GM23338 (cell line): Measurements from ENCODE around the gene NAA16. TPM values are rescaled to one million over a fixed set of nuclear protein-coding genes. Genes with fewer than 3 reads are reported as not detected.

Experiments used
- ATAC-seq: fragments of 200-7000 bp; cut with Tn5 transposase; 3 replicates; pipeline ENCODE4 v1.9.1; 2020
- DNase-seq: peaks from one replicate; pipeline ENCODE4 v3.0.0-alpha.2; 2015; ENCODE audit warnings: low spot score
- H2AFZ ChIP-seq: fragments of 200-600 bp; sonication (generic); 2 replicates; pipeline ENCODE4 v1.8.0; 2016; ENCODE audit warnings: antibody characterized with exemption, mild to moderate bottlenecking, moderate library complexity
- H3F3A ChIP-seq: fragments of 200-600 bp; sonication (generic); replicated peaks from 2 replicates; pipeline ENCODE4 v1.8.0; 2017; ENCODE audit warnings: antibody characterized with exemption, mixed run types, low read depth
- H3K27ac ChIP-seq: fragments of 200-600 bp; sonication (generic); 2 replicates; pipeline ENCODE4 v1.6.1; 2016; ENCODE audit warnings: low read depth
- H3K27me3 ChIP-seq: fragments of 200-600 bp; sonication (generic); 2 replicates; pipeline ENCODE4 v1.8.0; 2016; ENCODE audit warnings: mild to moderate bottlenecking, mixed run types, moderate library complexity; ENCODE audit not compliant: insufficient read depth
- H3K36me3 ChIP-seq: fragments of 200-600 bp; sonication (generic); 2 replicates; pipeline ENCODE4 v1.8.0; 2016; ENCODE audit warnings: mild to moderate bottlenecking; ENCODE audit not compliant: insufficient read depth
- H3K4me1 ChIP-seq: fragments of 200-600 bp; sonication (generic); 2 replicates; pipeline ENCODE4 v1.8.0; 2016; ENCODE audit warnings: mild to moderate bottlenecking, moderate library complexity; ENCODE audit not compliant: insufficient read depth
- H3K4me2 ChIP-seq: fragments of 200-600 bp; sonication (generic); 2 replicates; pipeline ENCODE4 v1.7.1; 2017; ENCODE audit warnings: mixed run types
- H3K4me3 ChIP-seq: fragments of 200-600 bp; sonication (generic); 2 replicates; pipeline ENCODE4 v1.6.1; 2016; ENCODE audit warnings: mixed run types
- H3K79me2 ChIP-seq: fragments of 200-600 bp; sonication (generic); replicated peaks from 2 replicates; pipeline ENCODE4 v1.8.0; 2017; ENCODE audit warnings: mild to moderate bottlenecking; ENCODE audit not compliant: insufficient read depth
- H3K9me2 ChIP-seq: fragments of 200-600 bp; sonication (generic); 2 replicates; pipeline ENCODE4 v1.8.0; 2017; ENCODE audit not compliant: insufficient read depth
- H4K20me1 ChIP-seq: fragments of 200-600 bp; sonication (generic); replicated peaks from 2 replicates; pipeline ENCODE4 v1.8.0; 2017; ENCODE audit warnings: mild to moderate bottlenecking; ENCODE audit not compliant: insufficient read depth
- H3K27ac Mint-ChIP-seq: 2 replicates; pipeline ENCODE4 v1.8.0; 2020; ENCODE audit warnings: inconsistent platforms, mild to moderate bottlenecking, moderate library complexity, mixed read lengths
- H3K27me3 Mint-ChIP-seq: 3 replicates; pipeline ENCODE4 v1.8.0; 2022; ENCODE audit warnings: low read depth, mild to moderate bottlenecking, moderate library complexity, mixed read lengths, inconsistent platforms; ENCODE audit not compliant: insufficient read depth, poor library complexity
- H3K36me3 Mint-ChIP-seq: 3 replicates; pipeline ENCODE4 v1.8.0; 2021; ENCODE audit warnings: low read depth, mild to moderate bottlenecking, inconsistent platforms, moderate library complexity, mixed read lengths
- H3K4me1 Mint-ChIP-seq: 3 replicates; pipeline ENCODE4 v1.8.0; 2020; ENCODE audit warnings: mild to moderate bottlenecking, inconsistent platforms, mixed read lengths
- H3K4me3 Mint-ChIP-seq: 3 replicates; pipeline ENCODE4 v1.8.0; 2021; ENCODE audit warnings: moderate library complexity, mild to moderate bottlenecking, inconsistent platforms, mixed read lengths
- H3K9me3 Mint-ChIP-seq: 3 replicates; pipeline ENCODE4 v1.8.0; 2020; ENCODE audit warnings: moderate library complexity, mild to moderate bottlenecking, inconsistent platforms, mixed read lengths
- CREB1 ChIP-seq: fragments of 250-450 bp; sonication (Bioruptor Pico); IDR thresholded peaks from 2 replicates; pipeline ENCODE4 v1.5.0; 2020; ENCODE audit warnings: low read depth, mild to moderate bottlenecking, moderate library complexity
- JUNB ChIP-seq: IDR thresholded peaks from one replicate; pipeline ENCODE4 v1.6.1; 2016; ENCODE audit warnings: antibody characterized with exemption; ENCODE audit not compliant: unreplicated experiment
- POLR2AphosphoS5 ChIP-seq: IDR thresholded peaks from 2 replicates; pipeline ENCODE4 v1.6.1; 2016; ENCODE audit warnings: antibody characterized with exemption, low read depth
- STAT1 ChIP-seq: IDR thresholded peaks from one replicate; pipeline ENCODE4 v1.6.1; 2016; ENCODE audit warnings: antibody characterized with exemption; ENCODE audit not compliant: unreplicated experiment
- ZNF114 ChIP-seq: fragments of 250-450 bp; sonication (Bioruptor Pico); IDR thresholded peaks from 2 replicates; pipeline ENCODE4 v1.5.0; 2020; ENCODE audit warnings: mild to moderate bottlenecking, moderate library complexity
- polyA plus RNA-seq: library from polyadenylated mRNA; unstranded; fragments of >200 nt; fragmentation: Nextera tagmentation; extraction: Ambion mirVana; gene quantifications from 2 replicates; pipeline ENCODE4 v1.2.1, GENCODE V29; 2016
- total RNA-seq: library from RNA; depleted of rRNA; stranded (reverse); fragments of >200 nt; shearing (Covaris generic); gene quantifications from 2 replicates; pipeline ENCODE4 v1.2.3, GENCODE V29; 2014
- TF ChIP-seq, protein P1 (sequence below), 2 experiments: fragments of 200-600 bp in 1 of 2; sonication (generic) in 1 of 2; conservative IDR thresholded peaks; 2 replicates each; pipeline versions ENCODE4 v1.5.1 to v1.6.1; 2016 to 2017; ENCODE audit warnings: antibody characterized with exemption in 2 of 2, low read depth in 2 of 2, mild to moderate bottlenecking in 2 of 2, moderate library complexity in 1 of 2
- TF ChIP-seq, protein P2 (sequence below): IDR thresholded peaks from 2 replicates; pipeline ENCODE4 v1.6.1; 2016; ENCODE audit warnings: antibody characterized with exemption

Gene NAA16
- total and polyA plus RNA-seq, 2 experiments from 2014 or later = 42.3 to 51.7 TPM

DNA sequence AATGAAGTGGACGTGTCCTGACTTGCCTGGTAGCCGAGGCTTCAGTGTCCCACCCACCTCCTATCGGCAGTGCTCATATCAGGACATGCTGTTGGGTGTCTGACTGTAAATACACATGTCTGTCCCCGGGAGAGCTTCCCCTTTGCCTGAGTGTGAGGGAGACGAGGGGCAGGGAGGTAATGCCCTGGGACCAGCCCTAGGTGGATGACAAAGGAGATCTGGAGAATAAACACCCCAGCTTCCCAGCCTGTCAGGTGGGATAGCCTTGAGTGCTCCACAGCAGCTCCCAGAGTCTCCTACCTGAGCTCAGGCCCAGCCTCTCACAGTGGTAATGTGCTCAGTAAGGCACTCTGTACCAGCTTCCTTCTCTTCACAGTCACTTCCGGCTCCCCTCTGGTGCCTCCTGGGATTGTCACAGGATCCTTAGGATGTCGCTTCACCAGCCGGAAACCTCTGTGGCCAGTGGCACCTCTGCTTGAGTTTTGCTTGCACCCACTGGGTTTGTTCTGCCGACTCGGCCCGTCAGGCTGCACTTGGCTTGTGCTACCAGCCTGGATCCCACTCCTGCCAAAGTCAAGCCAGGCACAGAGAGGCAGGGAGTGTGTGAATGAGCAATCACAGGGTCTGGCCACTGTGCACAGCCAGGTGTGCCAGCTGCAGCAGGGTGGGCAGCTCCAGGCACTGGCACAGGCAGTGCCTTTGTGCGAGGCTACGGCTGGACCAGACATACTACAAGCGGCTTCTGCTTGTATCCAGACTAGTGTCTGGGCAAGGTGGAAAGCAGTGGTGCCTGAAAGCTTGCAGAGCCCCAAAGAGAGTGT, 91.8 kb downstream of the NAA16 start (continued):
- TF ChIP-seq, protein P1, sequence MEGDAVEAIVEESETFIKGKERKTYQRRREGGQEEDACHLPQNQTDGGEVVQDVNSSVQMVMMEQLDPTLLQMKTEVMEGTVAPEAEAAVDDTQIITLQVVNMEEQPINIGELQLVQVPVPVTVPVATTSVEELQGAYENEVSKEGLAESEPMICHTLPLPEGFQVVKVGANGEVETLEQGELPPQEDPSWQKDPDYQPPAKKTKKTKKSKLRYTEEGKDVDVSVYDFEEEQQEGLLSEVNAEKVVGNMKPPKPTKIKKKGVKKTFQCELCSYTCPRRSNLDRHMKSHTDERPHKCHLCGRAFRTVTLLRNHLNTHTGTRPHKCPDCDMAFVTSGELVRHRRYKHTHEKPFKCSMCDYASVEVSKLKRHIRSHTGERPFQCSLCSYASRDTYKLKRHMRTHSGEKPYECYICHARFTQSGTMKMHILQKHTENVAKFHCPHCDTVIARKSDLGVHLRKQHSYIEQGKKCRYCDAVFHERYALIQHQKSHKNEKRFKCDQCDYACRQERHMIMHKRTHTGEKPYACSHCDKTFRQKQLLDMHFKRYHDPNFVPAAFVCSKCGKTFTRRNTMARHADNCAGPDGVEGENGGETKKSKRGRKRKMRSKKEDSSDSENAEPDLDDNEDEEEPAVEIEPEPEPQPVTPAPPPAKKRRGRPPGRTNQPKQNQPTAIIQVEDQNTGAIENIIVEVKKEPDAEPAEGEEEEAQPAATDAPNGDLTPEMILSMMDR (conservative IDR thresholded peaks at IDR 0.05; ENCODE audit: low read depth in 2 of 2) = no peak
- TF ChIP-seq STAT1 (no peak), ZNF114 (CRISPR knock-in tag) (no peak), JUNB (no peak), CREB1 (no peak)

DNA sequence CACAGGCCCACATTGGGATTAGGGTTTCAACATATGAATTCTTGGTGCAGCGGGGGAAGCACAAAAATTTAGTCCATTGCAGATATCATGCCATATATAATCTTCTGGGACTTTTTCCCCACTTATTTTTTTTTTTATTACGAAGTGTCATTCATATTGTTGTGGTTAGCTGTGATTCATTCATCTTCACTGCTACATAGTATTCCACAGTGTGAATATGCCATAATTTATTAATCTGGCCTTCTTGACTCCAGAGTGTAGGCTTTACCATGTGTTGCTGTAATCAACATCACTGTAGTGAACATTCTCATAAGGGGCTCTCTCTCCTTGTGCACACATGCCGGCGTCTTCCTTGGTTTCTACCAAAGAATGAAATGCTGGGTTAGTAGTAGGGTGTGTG, 92.9 kb downstream of the NAA16 start:
- no peaks in the 10 kb centered on the region for H4K20me1 ChIP-seq
- peaks cover 4% of the 10 kb centered on the region for H3K27me3 Mint-ChIP-seq
- H3K4me1 Mint-ChIP-seq = peaks cover 9% of the 10 kb centered on the region
- H3K27ac ChIP-seq = no peak overlapping the region
- H3K27me3 ChIP-seq = no peaks in the 10 kb centered on the region
- no peak for ATAC-seq
- no peaks in the 10 kb centered on the region; the same call in 1 of the 2 replicates for H3F3A ChIP-seq
- no peak overlapping the region for H3K4me3 Mint-ChIP-seq
- H3K9me3 Mint-ChIP-seq = no peaks in the 10 kb centered on the region
- TF ChIP-seq ZNF114 (CRISPR knock-in tag) (no peak), POLR2AphosphoS5 (no peak)
- TF ChIP-seq, protein P2, sequence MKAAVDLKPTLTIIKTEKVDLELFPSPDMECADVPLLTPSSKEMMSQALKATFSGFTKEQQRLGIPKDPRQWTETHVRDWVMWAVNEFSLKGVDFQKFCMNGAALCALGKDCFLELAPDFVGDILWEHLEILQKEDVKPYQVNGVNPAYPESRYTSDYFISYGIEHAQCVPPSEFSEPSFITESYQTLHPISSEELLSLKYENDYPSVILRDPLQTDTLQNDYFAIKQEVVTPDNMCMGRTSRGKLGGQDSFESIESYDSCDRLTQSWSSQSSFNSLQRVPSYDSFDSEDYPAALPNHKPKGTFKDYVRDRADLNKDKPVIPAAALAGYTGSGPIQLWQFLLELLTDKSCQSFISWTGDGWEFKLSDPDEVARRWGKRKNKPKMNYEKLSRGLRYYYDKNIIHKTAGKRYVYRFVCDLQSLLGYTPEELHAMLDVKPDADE = no peak
- no peaks in the 10 kb centered on the region for H3K79me2 ChIP-seq
- H3K27ac Mint-ChIP-seq = no peak overlapping the region
- H3K36me3 Mint-ChIP-seq = no peaks in the 10 kb centered on the region
- no peak overlapping the region for H3K4me3 ChIP-seq
- peaks cover 8% of the 10 kb centered on the region; the same call in 1 of the 2 replicates for H3K4me1 ChIP-seq
- H3K4me2 ChIP-seq = no peak overlapping the region
- H3K9me2 ChIP-seq = no peaks in the 10 kb centered on the region
- no peaks in the 10 kb centered on the region for H3K36me3 ChIP-seq
- no peak overlapping the region for H2AFZ ChIP-seq
- no peak for DNase-seq

DNA sequence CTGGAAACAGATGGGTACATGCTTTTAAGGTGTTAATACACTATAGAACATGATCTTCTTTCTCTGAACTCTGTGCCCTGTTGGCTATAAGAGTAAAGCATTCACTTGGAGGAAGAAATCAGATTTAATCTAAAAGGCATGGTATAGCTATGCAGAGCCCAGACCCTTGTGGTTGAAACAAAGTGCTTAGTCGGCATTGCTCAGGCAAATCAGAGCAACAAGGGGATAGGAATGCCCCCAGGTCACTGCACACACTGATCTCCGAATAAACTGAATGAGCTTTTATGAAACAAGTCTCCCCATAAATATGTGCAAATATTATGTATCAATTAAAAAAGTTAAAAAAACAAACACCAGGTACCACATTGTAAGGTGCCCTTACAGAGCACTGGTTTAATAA, 94.3 kb downstream of the NAA16 start:
- Histone ChIP-seq H3K4me3 (no peak overlapping the region), H2AFZ (no peak overlapping the region), H3K4me2 (no peak overlapping the region), H3F3A (no peaks in the 10 kb centered on the region), H3K27me3 (no peaks in the 10 kb centered on the region), H3K79me2 (no peaks in the 10 kb centered on the region), H4K20me1 (no peaks in the 10 kb centered on the region), H3K9me2 (no peaks in the 10 kb centered on the region), H3K27ac (no peak overlapping the region), H3K36me3 (no peaks in the 10 kb centered on the region), H3K4me1 (peaks cover 8% of the 10 kb centered on the region; the same call in 1 of the 2 replicates)
- Mint-ChIP-seq H3K36me3 (no peaks in the 10 kb centered on the region), H3K27ac (no peak overlapping the region), H3K9me3 (no peaks in the 10 kb centered on the region), H3K4me3 (no peak overlapping the region), H3K27me3 (peaks cover 4% of the 10 kb centered on the region), H3K4me1 (peaks cover 11% of the 10 kb centered on the region)
- ATAC-seq = no peak
- no peak for DNase-seq
- TF ChIP-seq JUNB (no peak), CREB1 (no peak)
- TF ChIP-seq, protein P1 (conservative IDR thresholded peaks at IDR 0.05; ENCODE audit: low read depth in 2 of 2) = no peak
